GM23338 (cell line): ENCODE measurements around the gene FAM167B. TPM values are rescaled to one million over a fixed set of nuclear protein-coding genes. Genes with fewer than 3 reads are reported as not detected.

ENCODE experiments used
- ATAC-seq: fragments of 200-7000 bp; cut with Tn5 transposase; 3 replicates; pipeline ENCODE4 v1.9.1; 2020
- DNase-seq: peaks from one replicate; pipeline ENCODE4 v3.0.0-alpha.2; 2015; ENCODE audit warnings: low spot score
- H2AFZ ChIP-seq: fragments of 200-600 bp; sonication (generic); 2 replicates; pipeline ENCODE4 v1.8.0; 2016; ENCODE audit warnings: antibody characterized with exemption, mild to moderate bottlenecking, moderate library complexity
- H3F3A ChIP-seq: fragments of 200-600 bp; sonication (generic); replicated peaks from 2 replicates; pipeline ENCODE4 v1.8.0; 2017; ENCODE audit warnings: antibody characterized with exemption, mixed run types, low read depth
- H3K27ac ChIP-seq: fragments of 200-600 bp; sonication (generic); 2 replicates; pipeline ENCODE4 v1.6.1; 2016; ENCODE audit warnings: low read depth
- H3K27me3 ChIP-seq: fragments of 200-600 bp; sonication (generic); 2 replicates; pipeline ENCODE4 v1.8.0; 2016; ENCODE audit warnings: mild to moderate bottlenecking, mixed run types, moderate library complexity; ENCODE audit not compliant: insufficient read depth
- H3K36me3 ChIP-seq: fragments of 200-600 bp; sonication (generic); 2 replicates; pipeline ENCODE4 v1.8.0; 2016; ENCODE audit warnings: mild to moderate bottlenecking; ENCODE audit not compliant: insufficient read depth
- H3K4me1 ChIP-seq: fragments of 200-600 bp; sonication (generic); 2 replicates; pipeline ENCODE4 v1.8.0; 2016; ENCODE audit warnings: mild to moderate bottlenecking, moderate library complexity; ENCODE audit not compliant: insufficient read depth
- H3K4me2 ChIP-seq: fragments of 200-600 bp; sonication (generic); 2 replicates; pipeline ENCODE4 v1.7.1; 2017; ENCODE audit warnings: mixed run types
- H3K4me3 ChIP-seq: fragments of 200-600 bp; sonication (generic); 2 replicates; pipeline ENCODE4 v1.6.1; 2016; ENCODE audit warnings: mixed run types
- H3K79me2 ChIP-seq: fragments of 200-600 bp; sonication (generic); replicated peaks from 2 replicates; pipeline ENCODE4 v1.8.0; 2017; ENCODE audit warnings: mild to moderate bottlenecking; ENCODE audit not compliant: insufficient read depth
- H3K9me2 ChIP-seq: fragments of 200-600 bp; sonication (generic); 2 replicates; pipeline ENCODE4 v1.8.0; 2017; ENCODE audit not compliant: insufficient read depth
- H4K20me1 ChIP-seq: fragments of 200-600 bp; sonication (generic); replicated peaks from 2 replicates; pipeline ENCODE4 v1.8.0; 2017; ENCODE audit warnings: mild to moderate bottlenecking; ENCODE audit not compliant: insufficient read depth
- H3K27ac Mint-ChIP-seq: 2 replicates; pipeline ENCODE4 v1.8.0; 2020; ENCODE audit warnings: inconsistent platforms, mild to moderate bottlenecking, moderate library complexity, mixed read lengths
- H3K27me3 Mint-ChIP-seq: 3 replicates; pipeline ENCODE4 v1.8.0; 2022; ENCODE audit warnings: low read depth, mild to moderate bottlenecking, moderate library complexity, mixed read lengths, inconsistent platforms; ENCODE audit not compliant: insufficient read depth, poor library complexity
- H3K36me3 Mint-ChIP-seq: 3 replicates; pipeline ENCODE4 v1.8.0; 2021; ENCODE audit warnings: low read depth, mild to moderate bottlenecking, inconsistent platforms, moderate library complexity, mixed read lengths
- H3K4me1 Mint-ChIP-seq: 3 replicates; pipeline ENCODE4 v1.8.0; 2020; ENCODE audit warnings: mild to moderate bottlenecking, inconsistent platforms, mixed read lengths
- H3K4me3 Mint-ChIP-seq: 3 replicates; pipeline ENCODE4 v1.8.0; 2021; ENCODE audit warnings: moderate library complexity, mild to moderate bottlenecking, inconsistent platforms, mixed read lengths
- H3K9me3 Mint-ChIP-seq: 3 replicates; pipeline ENCODE4 v1.8.0; 2020; ENCODE audit warnings: moderate library complexity, mild to moderate bottlenecking, inconsistent platforms, mixed read lengths
- CREB1 ChIP-seq: fragments of 250-450 bp; sonication (Bioruptor Pico); IDR thresholded peaks from 2 replicates; pipeline ENCODE4 v1.5.0; 2020; ENCODE audit warnings: low read depth, mild to moderate bottlenecking, moderate library complexity
- ETS1 ChIP-seq: IDR thresholded peaks from 2 replicates; pipeline ENCODE4 v1.6.1; 2016; ENCODE audit warnings: antibody characterized with exemption
- EZH2 ChIP-seq: fragments of 200-600 bp; sonication (generic); IDR thresholded peaks from one replicate; pipeline ENCODE4 v1.8.0; 2017; ENCODE audit warnings: antibody characterized with exemption, mild to moderate bottlenecking, low read depth; ENCODE audit not compliant: unreplicated experiment
- POLR2AphosphoS5 ChIP-seq: IDR thresholded peaks from 2 replicates; pipeline ENCODE4 v1.6.1; 2016; ENCODE audit warnings: antibody characterized with exemption, low read depth
- ZNF331 ChIP-seq: fragments of 250-450 bp; sonication (Bioruptor Pico); IDR thresholded peaks from 2 replicates; pipeline ENCODE4 v1.5.0; 2020; ENCODE audit warnings: low read depth, mild to moderate bottlenecking, moderate library complexity
- ZNF462 ChIP-seq: fragments of 250-450 bp; sonication (Bioruptor Pico); IDR thresholded peaks from 2 replicates; pipeline ENCODE4 v1.5.0; 2020; ENCODE audit warnings: mild to moderate bottlenecking, moderate library complexity
- polyA plus RNA-seq: library from polyadenylated mRNA; unstranded; fragments of >200 nt; fragmentation: Nextera tagmentation; extraction: Ambion mirVana; gene quantifications from 2 replicates; pipeline ENCODE4 v1.2.1, GENCODE V29; 2016
- total RNA-seq: library from RNA; depleted of rRNA; stranded (reverse); fragments of >200 nt; shearing (Covaris generic); gene quantifications from 2 replicates; pipeline ENCODE4 v1.2.3, GENCODE V29; 2014
- TF ChIP-seq, protein P1 (sequence below): IDR thresholded peaks from one replicate; pipeline ENCODE4 v1.6.1; 2018; ENCODE audit warnings: antibody characterized with exemption; ENCODE audit not compliant: unreplicated experiment

FAM167B gene
- total and polyA plus RNA-seq, 2 experiments from 2014 or later, result 0.31 to 2.2 TPM

GRCh38 chr1:32274646-32275340, 27.8 kb downstream of the FAM167B start (continued):
- TF ChIP-seq ZNF462 (CRISPR knock-in tag), result no peak
- no peak for TF ChIP-seq ZNF331 (CRISPR knock-in tag)
- TF ChIP-seq, protein P1, sequence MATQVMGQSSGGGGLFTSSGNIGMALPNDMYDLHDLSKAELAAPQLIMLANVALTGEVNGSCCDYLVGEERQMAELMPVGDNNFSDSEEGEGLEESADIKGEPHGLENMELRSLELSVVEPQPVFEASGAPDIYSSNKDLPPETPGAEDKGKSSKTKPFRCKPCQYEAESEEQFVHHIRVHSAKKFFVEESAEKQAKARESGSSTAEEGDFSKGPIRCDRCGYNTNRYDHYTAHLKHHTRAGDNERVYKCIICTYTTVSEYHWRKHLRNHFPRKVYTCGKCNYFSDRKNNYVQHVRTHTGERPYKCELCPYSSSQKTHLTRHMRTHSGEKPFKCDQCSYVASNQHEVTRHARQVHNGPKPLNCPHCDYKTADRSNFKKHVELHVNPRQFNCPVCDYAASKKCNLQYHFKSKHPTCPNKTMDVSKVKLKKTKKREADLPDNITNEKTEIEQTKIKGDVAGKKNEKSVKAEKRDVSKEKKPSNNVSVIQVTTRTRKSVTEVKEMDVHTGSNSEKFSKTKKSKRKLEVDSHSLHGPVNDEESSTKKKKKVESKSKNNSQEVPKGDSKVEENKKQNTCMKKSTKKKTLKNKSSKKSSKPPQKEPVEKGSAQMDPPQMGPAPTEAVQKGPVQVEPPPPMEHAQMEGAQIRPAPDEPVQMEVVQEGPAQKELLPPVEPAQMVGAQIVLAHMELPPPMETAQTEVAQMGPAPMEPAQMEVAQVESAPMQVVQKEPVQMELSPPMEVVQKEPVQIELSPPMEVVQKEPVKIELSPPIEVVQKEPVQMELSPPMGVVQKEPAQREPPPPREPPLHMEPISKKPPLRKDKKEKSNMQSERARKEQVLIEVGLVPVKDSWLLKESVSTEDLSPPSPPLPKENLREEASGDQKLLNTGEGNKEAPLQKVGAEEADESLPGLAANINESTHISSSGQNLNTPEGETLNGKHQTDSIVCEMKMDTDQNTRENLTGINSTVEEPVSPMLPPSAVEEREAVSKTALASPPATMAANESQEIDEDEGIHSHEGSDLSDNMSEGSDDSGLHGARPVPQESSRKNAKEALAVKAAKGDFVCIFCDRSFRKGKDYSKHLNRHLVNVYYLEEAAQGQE, result no peak

DNA sequence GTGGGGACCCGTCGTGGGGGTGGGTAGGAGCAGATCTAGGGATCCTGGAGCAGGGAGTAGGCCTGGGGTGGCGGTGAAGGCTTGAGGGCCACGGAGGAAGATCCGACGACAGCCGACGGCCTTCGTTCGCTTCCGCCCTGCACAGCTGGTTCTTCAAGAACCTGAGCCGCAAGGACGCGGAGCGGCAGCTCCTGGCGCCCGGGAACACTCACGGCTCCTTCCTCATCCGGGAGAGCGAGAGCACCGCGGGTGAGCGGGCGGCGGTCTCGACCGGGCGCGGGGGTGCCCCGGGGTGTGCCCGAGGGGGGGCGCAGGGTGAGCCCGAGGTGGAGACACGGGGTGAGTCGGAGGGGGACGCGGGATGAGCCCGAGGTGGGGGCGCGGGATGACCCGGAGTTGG, 28.4 kb downstream of the FAM167B start:
- Histone ChIP-seq H3F3A (peaks cover 18% of the 10 kb centered on the region), H3K27me3 (0 out of 2 replicates have a peak, but pooled peaks cover 5% of the 10 kb centered on the region), H3K4me1 (peaks cover 26% of the 10 kb centered on the region), H3K4me2 (peak overlapping the region; percentile 93), H3K9me2 (0 out of 2 replicates have a peak, but pooled peaks cover 3% of the 10 kb centered on the region), H3K79me2 (no peaks in the 10 kb centered on the region; the same call in 1 of the 2 replicates), H3K4me3 (peak overlapping the region; percentile 65), H3K36me3 (peaks cover 6% of the 10 kb centered on the region; the same call in 1 of the 2 replicates), H2AFZ (peak overlapping the region; percentile 83; the same call in 1 of the 2 replicates), H4K20me1 (no peaks in the 10 kb centered on the region), H3K27ac (no peak overlapping the region; the same call in 1 of the 2 replicates)
- peak overlapping the region; percentile 72 for H3K4me3 Mint-ChIP-seq
- peaks cover 36% of the 10 kb centered on the region for H3K36me3 Mint-ChIP-seq
- ATAC-seq, result peak; percentile 45
- H3K9me3 Mint-ChIP-seq, result no peaks in the 10 kb centered on the region
- peaks cover 39% of the 10 kb centered on the region for H3K4me1 Mint-ChIP-seq
- peaks cover 12% of the 10 kb centered on the region for H3K27me3 Mint-ChIP-seq
- peak overlapping the region; percentile 94; the same call in 1 of the 2 replicates for H3K27ac Mint-ChIP-seq
- peak; percentile 80 for DNase-seq
- TF ChIP-seq ETS1, result no peak
- no peak for TF ChIP-seq EZH2
- TF ChIP-seq, protein P1, result no peak
- no peak for TF ChIP-seq CREB1 (CRISPR knock-in tag)
- no peak for TF ChIP-seq POLR2AphosphoS5
